HG02870 (cell line): ENCODE measurements around the gene MPST.
"Not testable (repeated sequence)": the region's sequence is repeated elsewhere in the genome, so short reads cannot be mapped to it uniquely, and the experiment has no call there.

Experiments
- ATAC-seq: cut with Tn5 transposase; IDR thresholded peaks from one replicate; pipeline ENCODE4 v1.9.1; 2021; ENCODE audit warnings: mild to moderate bottlenecking, moderate library complexity; ENCODE audit not compliant: unreplicated experiment

Gene MPST

GRCh38 chr22:37059876-37060449 is 40.4 kb downstream of the MPST start:
- no peak for ATAC-seq

GRCh38 chr22:37060801-37061610 is 41.5 kb downstream of the MPST start:
- no peak for ATAC-seq

GRCh38 chr22:37061611-37062375 is 42.3 kb downstream of the MPST start:
- ATAC-seq = no peak

GRCh38 chr22:37062376-37062675 is 42.8 kb downstream of the MPST start:
- no peak for ATAC-seq

- no peak for ATAC-seq
These were observed 43.3 kb downstream of the MPST start for GRCh38 chr22:37062702-37063381.

- ATAC-seq = no peak
These were observed 44.2 kb downstream of the MPST start for GRCh38 chr22:37063431-37064420.

- no peak for ATAC-seq
These were observed 45.0 kb downstream of the MPST start for GRCh38 chr22:37064553-37064952.

GRCh38 chr22:37065180-37065579 is 45.6 kb downstream of the MPST start:
- no peak for ATAC-seq

- ATAC-seq = no peak
These were observed 46.4 kb downstream of the MPST start for GRCh38 chr22:37065961-37066360.

- no peak for ATAC-seq
These were observed 47.9 kb downstream of the MPST start for GRCh38 chr22:37067428-37067827.

GRCh38 chr22:37068859-37069258 is 49.3 kb downstream of the MPST start:
- no peak for ATAC-seq

GRCh38 chr22:37069319-37069718 is 49.8 kb downstream of the MPST start:
- no peak for ATAC-seq

- no peak for ATAC-seq
These were observed 50.2 kb downstream of the MPST start for GRCh38 chr22:37069719-37070118.

GRCh38 chr22:37070334-37070733 is 50.8 kb downstream of the MPST start:
- ATAC-seq = no peak

GRCh38 chr22:37070744-37071143 is 51.2 kb downstream of the MPST start:
- no peak for ATAC-seq

GRCh38 chr22:37071850-37072592 is 52.5 kb downstream of the MPST start:
- not testable (repeated sequence) for ATAC-seq

- no peak for ATAC-seq
These were observed 53.1 kb downstream of the MPST start for GRCh38 chr22:37072673-37073072.

- no peak for ATAC-seq
These were observed 55.0 kb downstream of the MPST start for GRCh38 chr22:37074537-37074936.

GRCh38 chr22:37075046-37075445 is 55.5 kb downstream of the MPST start:
- ATAC-seq = no peak
